Fibroblast of skin of right quadriceps (primary cell): ENCODE data around the gene PSMD8.
A peak's percentile ranks its signal among the peaks of the same experiment; 100 is the strongest.
"Not testable (repeated sequence)": the region's sequence is repeated elsewhere in the genome, so short reads cannot be mapped to it uniquely, and the experiment has no call there.

Experiments
- DNase-seq: peaks from one replicate; pipeline ENCODE4 v3.0.0-alpha.2; 2013

The PSMD8 gene

DNA sequence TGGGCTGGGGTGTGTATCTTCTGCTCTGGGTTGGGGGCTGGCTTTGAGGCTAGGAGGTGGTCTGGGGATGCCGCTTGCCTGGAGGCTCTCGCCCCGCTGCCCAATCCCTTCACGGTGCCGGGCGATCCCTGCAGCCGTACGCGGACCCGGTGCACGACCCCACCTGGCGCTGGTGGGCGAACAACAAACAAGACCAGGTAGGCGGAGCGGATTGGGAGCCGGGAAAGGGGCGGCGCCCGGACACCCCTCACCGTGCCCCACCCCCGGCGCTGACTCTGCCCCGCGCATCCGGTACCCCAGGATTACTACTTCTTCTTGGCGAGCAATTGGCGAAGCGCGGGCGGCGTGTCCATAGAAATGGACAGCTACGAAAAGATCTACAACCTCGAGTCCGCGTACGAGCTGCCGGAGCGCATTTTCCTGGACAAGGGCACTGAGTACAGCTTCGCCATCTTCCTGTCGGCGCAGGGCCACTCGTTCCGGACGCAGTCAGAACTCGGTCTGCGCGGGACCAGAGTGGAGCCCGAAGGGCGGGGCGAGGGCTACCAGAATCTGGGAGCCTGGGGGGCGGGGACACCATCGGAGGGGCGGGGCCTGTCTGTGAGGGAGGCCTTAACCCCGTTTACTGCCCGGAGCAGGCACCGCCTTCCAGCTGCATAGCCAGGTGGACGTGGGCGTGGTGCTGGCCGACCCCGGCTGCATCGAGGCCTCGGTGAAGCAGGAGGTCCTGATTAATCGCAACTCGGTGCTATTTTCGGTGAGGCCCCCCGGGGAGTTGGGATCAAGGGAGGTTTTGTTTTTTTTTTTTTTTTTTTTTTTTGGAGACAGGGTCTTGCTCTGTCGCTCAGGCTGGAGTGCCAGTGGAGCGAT, 12.1 kb upstream of the PSMD8 start:
- DNase-seq, result peak; percentile 41

DNA sequence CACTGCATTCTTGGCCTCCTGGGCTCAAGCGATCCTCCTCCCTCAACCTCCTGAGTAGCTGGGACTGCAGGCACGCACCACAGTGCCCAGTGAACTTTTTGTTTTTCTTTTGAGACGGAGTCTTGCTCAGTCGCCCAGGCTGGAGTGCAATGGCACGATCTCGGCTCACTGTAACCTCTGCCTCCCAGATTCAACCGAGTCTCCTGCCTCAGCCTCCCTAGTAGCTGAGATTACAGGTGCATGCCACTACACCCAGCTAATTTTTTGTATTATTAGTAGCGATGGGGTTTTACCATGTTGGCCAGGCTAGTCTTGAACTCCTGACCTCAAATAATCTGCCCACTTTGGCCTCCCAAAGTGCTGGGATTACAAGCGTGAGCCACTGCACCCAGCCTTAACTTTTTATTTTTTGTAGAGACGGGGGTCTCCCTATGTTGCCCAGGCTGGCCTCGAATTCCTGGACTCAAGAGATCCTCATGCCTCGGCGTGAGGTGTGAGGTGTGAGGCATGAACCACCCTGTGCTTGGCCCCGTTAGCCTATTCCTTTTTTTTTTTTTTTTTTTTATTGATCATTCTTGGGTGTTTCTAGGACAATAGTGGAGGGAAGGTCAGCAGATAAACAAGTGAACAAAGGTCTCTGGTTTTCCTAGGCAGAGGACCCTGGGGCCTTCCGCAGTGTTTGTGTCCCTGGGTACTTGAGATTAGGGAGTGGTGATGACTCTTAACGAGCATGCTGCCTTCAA, 11.3 kb upstream of the PSMD8 start:
- not testable (repeated sequence) for DNase-seq

DNA sequence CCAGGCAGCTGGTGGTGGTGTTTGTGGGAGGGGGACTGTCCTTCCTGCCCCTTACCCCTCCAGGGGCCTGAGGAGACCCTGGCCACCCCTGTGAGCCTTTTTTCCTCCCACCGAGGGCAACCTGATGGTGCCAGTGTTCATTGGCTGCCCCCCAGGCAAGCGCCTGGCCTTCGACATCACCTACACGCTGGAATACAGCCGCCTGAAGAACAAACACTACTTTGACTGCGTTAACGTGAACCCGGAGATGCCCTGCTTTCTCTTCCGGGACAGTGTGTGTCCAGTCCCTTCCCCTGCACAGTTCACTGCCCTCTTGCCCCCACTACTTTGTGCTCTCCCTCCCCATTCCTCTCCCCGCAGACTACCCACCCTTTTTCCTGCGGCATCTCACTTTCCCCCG, 7.3 kb upstream of the PSMD8 start:
- DNase-seq, result no peak

DNA sequence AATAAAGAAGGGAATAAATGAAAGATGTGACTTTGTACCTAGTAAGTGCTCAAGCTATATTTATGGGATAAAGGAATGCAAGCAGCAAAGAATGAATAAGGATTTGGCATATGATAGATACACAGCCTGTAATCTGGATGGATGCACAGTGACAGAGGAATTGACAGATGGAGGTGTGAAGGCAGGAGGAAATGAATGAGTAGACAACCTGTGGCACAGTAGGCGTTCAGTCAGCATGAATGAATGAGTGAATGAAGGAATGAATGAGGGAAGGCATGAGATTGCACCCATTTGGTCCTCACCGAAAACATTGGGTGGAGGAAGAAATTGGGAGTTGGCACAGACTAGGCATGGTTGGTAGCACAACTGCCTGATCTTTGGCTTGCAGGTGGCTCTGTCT, 4.8 kb upstream of the PSMD8 start:
- no peak for DNase-seq

DNA sequence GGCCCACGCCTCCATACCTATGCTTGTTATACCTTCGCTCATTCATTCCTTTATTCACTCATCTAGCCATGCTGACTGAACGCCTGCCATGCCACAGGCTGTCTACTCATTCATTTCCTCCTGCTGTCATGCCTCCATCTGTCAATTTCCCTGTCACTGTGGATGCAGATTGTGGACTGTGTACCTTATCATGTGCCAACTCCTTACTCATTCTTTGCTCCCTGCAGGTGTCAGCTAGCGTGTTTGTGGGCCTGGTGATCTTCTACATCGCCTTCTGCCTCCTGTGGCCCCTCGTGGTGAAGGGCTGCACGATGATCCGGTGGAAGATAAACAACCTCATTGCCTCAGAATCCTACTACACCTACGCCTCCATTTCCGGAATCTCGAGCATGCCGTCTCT, 4.1 kb upstream of the PSMD8 start:
- no peak for DNase-seq

DNA sequence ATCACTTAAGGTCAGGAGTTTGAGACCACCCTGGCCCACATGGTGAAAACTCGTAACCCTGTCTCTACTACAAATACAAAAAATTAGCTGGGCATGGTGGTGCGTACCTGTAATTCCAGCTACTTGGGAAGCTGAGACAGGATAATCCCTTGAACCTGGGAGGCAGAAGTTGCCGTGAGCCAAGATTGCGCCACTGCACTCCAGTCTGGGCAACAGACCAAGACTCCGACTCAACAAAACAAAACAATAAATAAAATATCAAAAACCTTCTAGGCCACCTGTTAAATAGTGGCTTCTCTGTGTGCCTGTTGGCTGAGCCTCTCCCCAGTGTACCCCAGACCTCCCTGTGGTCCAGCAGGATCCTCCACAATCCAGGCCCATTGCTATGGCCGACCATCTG, 3.3 kb upstream of the PSMD8 start:
- no peak for DNase-seq

DNA sequence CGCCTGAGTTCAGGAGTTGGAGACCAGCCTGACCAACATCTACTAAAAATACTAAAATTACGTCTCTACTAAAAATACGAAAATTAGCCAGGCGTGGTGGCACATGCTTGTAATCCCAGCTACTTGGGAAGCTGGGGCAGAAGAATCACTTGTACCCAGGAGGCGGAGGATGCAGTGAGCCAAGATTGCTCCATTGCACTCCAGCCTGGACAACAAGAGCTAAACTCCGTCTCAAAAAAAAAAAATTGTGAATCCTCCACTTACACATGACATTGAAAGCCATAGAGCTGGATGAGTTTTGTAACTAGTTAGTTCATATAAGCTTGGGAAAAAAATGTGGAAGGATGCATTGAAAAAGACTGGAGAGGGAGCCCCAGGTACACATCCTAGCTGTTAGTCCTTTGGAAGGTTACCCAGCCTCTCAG, 452 bp upstream of the PSMD8 start:
- no peak for DNase-seq

DNA sequence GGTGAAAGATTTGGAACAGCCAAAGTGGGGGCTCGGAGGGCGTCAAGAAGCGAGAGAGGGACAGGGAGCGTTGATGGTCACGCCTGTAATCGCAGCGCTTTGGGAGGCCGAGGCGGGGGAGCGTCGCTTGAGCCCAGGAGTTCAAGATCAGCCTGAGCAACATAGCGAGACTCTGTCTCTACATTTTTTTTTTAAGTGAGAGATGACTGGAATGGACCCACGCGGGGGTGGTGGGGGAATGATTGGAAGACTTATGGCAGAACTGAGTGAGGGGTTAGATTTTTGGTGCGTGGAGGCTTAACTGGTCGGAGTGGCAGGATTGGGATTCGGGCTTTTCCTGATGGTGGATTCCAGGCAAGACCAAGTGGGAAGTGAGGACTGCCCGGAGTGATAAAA, 725 bp downstream of the PSMD8 start:
- DNase-seq, result no peak

DNA sequence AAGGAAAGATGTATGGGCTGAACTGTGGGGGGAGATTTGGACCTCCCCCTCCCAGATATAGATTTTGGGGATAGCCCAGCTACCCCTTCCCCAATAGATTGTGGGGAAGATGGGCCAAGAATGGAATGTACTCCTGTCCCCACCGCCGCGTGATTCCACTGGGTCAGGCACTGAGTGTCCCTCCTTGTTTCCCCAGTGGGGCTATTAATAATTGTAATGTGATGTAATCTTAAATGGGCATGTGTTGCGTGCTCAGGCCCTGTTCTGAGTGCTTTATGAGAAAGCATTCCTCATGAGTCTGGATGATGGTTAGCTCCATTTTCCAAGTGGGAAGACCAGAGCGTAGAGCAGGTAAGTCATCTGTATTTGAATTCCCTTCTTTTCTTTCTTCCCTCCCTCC, 1.4 kb downstream of the PSMD8 start:
- DNase-seq, result peak; percentile 21

DNA sequence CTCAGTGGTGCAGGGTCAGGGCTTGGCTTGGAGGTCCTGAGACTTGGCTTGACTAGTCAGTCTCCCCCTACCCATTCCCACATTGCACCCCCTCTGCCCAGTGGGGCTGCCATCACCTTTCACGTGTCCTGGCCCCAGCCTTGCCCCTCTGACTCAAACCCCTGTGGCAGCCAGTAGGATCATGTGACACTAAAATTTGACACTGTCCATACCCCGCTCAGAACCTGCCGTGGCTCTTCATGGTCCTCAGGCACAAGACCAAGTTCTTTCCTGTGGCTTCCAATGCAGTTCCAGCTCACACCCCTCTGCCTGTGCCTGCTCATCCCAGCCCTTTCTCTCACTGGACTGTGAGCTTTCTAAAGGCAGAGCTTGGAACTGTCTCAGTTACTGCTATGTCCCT, 2.2 kb downstream of the PSMD8 start:
- no peak for DNase-seq

DNA sequence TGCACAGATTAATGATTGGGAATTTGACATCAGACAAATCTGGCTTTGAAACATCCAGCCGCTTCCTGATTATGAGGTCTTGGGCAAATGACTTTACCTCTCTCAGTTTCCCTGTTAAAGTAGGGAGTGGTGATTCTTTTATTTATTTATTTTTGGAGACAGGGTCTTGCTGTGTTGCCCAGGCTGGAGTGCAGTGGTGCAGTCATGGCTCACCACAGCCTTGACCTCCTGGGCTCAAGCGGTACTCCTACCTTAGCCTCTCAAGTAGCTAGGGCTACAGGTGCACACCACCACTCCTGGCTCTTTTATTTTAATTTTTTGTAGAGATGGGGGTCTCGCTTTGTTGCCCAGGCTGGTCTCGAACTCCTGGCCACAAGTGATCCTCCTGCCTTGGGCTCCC, 2.7 kb downstream of the PSMD8 start:
- DNase-seq, result no peak

DNA sequence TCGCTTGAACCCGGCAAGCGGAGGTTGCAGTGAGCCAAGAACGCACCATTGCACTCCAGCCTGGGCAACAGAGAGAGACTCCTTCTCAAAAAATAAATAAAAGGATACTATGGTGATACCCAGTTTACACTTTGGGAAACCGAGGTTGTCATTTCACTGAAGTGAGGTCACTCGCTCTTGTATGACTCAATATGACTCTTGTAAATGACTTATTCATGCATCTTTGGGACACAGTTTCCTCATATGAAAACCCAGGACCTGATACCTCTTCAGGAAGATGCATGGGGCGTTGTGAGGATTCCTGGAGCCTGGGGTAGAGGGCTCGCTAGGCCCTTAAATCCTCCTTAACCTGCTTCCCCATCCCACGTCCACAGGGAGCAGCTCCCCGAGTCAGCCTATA, 4.5 kb downstream of the PSMD8 start:
- DNase-seq, result no peak

DNA sequence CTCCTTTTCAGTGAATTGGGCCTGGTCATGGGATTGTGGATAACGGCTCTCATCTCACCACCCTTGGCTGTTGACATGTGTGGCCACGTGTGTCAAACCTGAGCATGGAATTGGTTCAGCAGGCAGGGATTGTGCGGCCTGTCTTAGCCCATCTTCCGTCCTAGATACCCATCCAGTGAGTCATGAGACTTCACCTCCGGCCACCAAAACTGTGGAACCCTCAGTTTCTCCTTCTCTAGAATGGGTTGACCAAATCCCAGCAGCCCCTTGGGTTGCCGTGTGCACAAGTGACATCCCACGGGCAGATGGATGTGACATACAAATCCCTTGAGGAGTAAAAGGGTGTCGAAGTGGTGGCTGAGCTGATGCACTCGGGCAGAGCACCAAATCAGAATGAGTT, 6.8 kb downstream of the PSMD8 start:
- DNase-seq, result no peak

DNA sequence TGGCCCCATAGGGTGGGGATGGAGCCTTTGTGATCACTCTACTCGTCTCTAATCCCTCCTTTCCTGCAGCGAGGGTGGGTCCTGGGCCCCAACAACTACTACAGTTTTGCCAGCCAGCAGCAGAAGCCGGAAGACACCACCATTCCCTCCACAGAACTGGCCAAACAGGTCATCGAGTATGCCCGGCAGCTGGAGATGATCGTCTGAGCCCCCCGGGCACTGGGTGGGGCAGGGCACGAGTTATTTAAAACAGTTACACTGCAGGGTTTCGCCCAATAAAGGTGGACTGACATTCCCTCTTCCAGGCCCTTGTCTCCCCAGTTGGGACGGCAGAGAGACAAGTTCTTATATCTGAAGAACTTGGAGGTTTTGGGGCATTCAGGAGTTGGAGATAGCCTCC, 8.8 kb downstream of the PSMD8 start:
- DNase-seq, result no peak

DNA sequence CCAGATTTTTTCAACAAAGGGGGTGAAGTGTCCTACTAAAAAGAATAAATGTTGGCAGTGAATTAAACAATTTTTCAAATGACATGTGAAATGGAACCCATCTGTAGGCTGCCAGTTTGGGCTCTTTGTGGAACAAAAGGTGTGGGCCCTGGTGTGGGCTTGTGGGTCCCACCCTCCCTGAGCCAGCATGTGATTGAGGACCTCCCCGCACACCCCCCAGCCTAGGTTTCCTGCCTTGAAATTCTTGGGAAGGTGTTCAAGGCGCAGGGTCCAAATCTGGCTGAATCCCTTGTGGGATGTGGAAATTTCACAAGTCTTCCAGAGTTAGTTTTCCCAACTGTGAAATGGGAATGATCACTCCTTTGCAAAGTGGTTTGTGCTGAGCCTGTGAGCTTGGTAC, 9.4 kb downstream of the PSMD8 start:
- DNase-seq, result no peak

DNA sequence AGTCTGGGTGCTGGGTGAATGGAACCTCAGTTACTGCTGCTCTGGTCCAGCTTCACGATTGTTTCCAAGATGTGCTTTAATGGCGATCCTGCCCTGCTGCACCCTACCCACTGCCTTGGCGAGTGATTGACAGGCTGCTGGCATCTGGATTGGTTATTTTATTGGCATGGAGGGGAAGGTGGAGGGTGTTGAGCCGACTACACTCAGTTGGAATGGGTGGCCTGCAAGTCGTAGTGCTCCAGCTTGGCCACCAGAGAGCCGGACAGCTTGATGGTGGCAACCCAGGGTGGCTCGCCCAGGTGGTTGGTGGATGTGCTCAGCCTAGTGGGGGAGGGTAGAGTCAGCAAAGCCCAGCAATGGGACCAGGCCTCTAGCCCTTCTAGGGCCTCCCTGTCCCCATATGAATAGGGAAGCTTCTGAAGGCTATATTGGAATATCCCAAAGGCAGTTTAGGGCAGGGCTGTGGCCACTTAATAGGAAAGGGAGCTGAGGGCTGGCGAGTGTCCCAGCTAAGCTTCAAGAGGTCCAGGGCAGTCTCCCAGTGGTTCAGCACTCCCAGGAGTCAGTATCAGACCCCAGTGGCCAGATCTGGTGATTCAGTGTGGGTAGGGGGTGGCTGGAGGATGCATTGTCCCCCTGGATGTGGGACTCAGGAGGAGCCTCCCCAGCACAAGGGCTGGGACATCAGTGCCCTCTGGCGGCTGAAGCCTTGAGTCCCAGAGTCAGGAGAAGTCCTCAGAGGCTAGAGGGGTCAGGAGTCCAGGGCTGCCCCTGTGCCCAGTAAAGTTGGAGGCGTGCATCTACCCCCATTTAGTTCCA, 10.0 kb downstream of the PSMD8 start:
- peak; percentile 28 for DNase-seq

DNA sequence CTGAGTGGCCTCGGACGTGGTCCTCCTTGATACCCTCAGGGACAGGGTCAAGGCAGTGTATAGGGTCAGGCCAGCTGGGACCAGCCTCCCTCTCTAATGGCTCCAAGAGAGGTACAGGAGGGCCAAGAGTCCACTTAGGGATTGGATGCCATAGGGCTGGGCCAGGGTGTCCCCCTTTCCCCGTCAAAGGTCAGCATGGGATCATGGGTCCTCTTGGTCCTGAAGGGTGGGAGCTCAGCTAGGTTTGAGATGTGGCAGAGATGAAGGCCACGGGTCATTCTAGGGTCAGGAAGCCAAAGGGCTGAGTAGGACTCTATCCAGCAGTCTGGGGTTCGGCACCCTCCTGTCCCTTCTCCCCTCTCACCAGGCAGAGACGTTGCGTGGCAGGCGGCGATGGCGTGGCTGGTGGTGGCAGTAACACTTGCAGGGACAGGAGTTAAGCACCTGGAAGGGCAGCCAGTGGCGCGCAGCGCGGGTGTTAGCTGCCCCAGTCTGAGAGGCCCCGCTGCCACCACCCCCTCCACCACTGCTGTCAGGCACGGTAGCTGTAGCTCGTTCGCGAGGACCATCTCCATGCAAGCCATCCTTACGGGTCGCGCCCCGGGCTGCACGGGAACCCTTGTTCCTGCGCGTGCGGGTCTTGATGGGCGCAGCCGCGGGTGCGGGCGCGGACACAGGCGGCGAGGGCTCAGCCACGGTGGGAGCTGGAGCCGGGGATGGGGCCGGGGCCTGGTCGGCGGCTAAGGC, 10.9 kb downstream of the PSMD8 start:
- DNase-seq, result no peak

DNA sequence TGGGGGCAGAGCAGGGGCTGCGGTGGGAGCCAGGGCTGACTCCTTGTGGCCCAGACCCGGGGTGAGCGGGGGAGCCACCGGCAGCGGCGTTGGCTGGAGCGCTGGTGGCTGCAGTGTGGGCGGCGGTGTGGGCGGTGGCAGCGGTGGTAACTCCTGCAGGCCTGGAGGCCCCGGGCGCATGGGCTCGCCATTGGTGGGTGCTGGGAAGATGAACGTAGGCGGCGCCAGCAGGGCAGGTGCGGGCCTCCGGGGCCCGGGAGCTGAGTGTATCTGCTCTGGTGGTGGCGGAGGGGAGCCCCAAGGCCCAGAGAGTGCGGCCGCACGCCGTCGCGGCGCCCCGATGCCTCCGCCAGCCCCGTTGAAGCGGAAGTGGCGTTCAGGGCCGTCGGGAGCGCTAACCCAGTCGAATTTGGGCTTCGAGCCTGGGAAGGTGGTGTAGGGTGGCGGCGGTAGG, 11.5 kb downstream of the PSMD8 start:
- DNase-seq, result no peak

DNA sequence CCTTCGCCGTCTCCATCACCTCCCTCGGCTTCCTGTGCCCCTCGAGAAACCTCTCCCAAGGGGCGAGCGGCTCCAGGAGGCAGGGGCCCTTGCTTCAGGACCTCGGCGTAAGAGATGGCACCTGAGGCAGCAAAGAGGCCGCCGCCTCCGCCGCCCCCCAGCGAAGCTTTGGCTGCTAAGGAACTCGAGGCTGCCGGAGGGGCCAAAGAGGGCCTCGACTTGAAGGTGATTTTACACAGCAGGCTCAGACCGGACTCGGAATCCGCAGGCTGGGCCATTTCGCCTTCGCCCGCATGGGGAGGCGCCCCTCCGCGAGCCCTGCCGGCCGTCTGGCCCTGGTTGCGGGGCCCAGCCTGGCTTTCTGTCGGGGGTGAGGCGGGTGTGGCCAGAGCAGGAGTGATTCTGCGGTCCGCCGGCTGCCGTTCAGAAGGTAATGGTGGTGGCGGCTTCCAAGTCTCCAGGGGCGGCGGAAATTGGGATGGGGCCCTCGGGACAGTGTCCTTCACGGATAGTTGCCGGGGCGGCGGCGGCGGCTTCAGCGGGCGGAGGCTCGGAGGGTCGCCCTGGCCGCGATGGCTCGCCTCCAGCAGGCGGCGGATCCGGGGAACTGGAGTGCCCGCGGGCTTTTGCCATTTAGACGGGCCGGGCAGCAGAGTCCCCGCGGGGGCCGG, 12.1 kb downstream of the PSMD8 start:
- no peak for DNase-seq

DNA sequence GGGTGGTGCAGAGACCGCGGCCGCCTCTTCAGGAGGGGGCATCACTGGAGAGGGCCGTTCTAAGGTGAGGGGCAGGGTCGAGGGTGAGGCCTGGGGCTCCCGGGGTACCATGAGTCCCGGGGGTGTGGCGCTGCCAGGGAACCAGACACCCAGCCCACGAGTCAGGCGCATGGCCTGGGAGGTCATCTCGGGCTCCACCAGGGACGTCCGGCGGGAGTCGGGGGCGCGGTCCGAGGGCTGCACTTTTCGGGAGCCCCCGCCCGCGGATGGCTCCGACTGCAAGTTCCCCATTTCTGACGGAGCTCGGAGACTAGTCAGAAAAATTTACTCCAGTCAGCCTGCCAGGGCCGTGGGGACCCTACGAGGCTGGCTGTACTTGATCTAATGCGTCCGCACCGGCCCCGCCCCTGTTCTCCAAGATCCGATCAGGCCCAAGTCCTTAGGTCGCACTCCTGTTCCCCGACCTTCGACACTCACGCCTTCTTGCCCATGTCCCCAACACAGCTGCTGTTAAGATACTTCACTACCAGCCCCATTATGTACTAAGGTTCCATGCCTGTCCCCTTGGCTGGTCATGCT, 12.7 kb downstream of the PSMD8 start:
- no peak for DNase-seq

DNA sequence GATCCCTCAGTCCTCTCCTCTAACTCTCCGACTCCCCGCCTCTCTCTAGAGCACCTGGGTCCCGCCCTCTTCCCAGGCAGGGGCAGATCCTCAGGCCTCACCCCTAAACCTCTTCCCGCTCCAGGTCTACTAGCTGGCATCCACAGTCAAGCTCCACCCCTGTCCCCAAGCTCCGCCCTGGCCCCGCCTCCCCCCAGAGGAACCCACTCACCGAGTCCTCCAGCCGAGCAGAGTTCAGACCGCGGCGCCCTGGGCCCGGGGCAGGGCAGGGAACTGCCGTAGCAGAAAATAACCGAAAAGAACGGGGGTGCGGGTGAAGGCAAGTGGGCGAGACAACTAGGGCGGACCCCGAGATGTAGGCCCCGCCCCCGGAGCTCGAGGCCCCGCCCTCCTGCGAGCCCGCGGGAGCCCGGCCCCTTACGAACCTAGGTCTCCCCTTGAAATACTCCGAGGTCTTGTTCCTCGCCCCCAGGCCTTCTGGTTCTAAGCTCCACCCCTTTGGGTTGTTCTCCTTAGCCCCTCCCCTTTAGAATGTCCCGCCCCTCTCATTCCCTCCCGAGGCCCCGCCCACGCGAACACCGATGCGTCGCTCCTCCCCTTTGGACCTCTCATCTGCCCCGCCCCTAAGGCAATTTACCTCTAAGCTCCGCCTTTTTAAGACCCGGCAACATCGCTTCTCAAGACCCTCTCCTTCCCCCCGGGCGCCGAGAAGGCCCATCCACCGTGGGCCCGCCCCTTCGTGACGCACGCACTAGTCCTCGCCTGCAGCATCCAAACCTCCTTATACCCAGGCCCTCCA, 13.4 kb downstream of the PSMD8 start, which contains the start of gene GGN:
GGN (minus strand) TSS at position 485 of the 799 bp plus-strand sequence. CDS start 773 bp downstream, outside the sequence.
- peak; percentile 96 for DNase-seq
